DOHH2 (cell line): Measurements from ENCODE around the gene PAPPA.

Experiments
- CTCF ChIP-seq: fragments of 200-600 bp; sonication (generic); IDR thresholded peaks from one replicate; pipeline ENCODE4 v1.5.1; 2014; ENCODE audit warnings: antibody characterized with exemption, mild to moderate bottlenecking, low read depth, low read length; ENCODE audit not compliant: poor library complexity, severe bottlenecking
- EZH2phosphoT487 ChIP-seq: fragments of 200-600 bp; sonication (generic); IDR thresholded peaks from 2 replicates; pipeline ENCODE4 v1.6.1; 2017; ENCODE audit warnings: borderline replicate concordance, mild to moderate bottlenecking, antibody characterized with exemption, low read length, moderate library complexity, mixed read lengths

- TF ChIP-seq CTCF (no peak), EZH2phosphoT487 (no peak)
Measured at GRCh38 chr9:116323571-116323970, 170.0 kb downstream of the PAPPA start.
